Measurements from ENCODE around the gene RAP2C.

GRCh38 chrX:132171881-132172280 lies 47.4 kb downstream of the RAP2C start:
- TF ChIP-seq POLR2AphosphoS5 (IDR thresholded peaks at IDR 0.05; ENCODE audit: borderline replicate concordance, low read depth, low read length) (no peak), EZH2 (IDR thresholded peaks at IDR 0.05) (no peak)
